ENCODE results near the gene CCDC194.

Gene CCDC194

GRCh38 chr19:17429641-17430113 lies 35.7 kb upstream of the CCDC194 start:
- DNase-seq (ENCODE audit: low spot score): no peak
- TF ChIP-seq, protein P1, sequence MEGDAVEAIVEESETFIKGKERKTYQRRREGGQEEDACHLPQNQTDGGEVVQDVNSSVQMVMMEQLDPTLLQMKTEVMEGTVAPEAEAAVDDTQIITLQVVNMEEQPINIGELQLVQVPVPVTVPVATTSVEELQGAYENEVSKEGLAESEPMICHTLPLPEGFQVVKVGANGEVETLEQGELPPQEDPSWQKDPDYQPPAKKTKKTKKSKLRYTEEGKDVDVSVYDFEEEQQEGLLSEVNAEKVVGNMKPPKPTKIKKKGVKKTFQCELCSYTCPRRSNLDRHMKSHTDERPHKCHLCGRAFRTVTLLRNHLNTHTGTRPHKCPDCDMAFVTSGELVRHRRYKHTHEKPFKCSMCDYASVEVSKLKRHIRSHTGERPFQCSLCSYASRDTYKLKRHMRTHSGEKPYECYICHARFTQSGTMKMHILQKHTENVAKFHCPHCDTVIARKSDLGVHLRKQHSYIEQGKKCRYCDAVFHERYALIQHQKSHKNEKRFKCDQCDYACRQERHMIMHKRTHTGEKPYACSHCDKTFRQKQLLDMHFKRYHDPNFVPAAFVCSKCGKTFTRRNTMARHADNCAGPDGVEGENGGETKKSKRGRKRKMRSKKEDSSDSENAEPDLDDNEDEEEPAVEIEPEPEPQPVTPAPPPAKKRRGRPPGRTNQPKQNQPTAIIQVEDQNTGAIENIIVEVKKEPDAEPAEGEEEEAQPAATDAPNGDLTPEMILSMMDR (IDR thresholded peaks at IDR 0.05; ENCODE audit: borderline replicate concordance, control extremely low read depth, extremely low read depth, insufficient read depth, missing control alignments): no peak
- in situ Hi-C loops (cut with MboI; ENCODE audit: low sequenced_read_pairs, unreplicated experiment): no loop called here

- peak; percentile 78 for DNase-seq (ENCODE audit: low spot score)
These were observed 30.9 kb upstream of the CCDC194 start for GRCh38 chr19:17424743-17425365.

GRCh38 chr19:17423429-17424208 lies 29.6 kb upstream of the CCDC194 start:
- TF ChIP-seq, protein P1 (IDR thresholded peaks at IDR 0.05; ENCODE audit: borderline replicate concordance, control extremely low read depth, extremely low read depth, insufficient read depth, missing control alignments): no peak
- no peak for DNase-seq (ENCODE audit: low spot score)
- in situ Hi-C loops (cut with MboI; ENCODE audit: low sequenced_read_pairs, unreplicated experiment): no loop called here

More at GRCh38 chr19:17424743-17425365, 30.9 kb upstream of the CCDC194 start:
- TF ChIP-seq, protein P1 (IDR thresholded peaks at IDR 0.05; ENCODE audit: borderline replicate concordance, control extremely low read depth, extremely low read depth, insufficient read depth, missing control alignments): peak; percentile 81
- in situ Hi-C loops (cut with MboI; ENCODE audit: low sequenced_read_pairs, unreplicated experiment): no loop called here

DNA sequence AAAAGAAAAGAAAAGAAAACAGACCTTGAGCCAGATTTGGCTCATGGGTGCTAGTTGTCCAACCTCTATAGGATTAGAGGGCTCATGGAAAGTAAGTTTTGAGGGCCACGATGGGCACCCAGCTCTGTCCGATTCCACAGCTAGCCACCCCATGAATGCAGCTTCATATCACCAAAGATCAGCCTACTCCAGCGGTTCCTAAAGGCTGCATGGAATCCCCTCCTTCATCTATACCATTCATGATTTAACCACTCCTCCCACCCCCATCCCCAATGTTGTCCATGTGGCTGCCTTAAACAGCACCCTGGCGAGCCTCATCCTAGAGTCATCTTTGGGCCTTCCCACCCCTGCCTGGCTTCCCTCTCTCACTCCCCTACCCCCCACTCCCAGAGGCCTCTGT lies 27.9 kb upstream of the CCDC194 start:
- TF ChIP-seq, protein P1 (IDR thresholded peaks at IDR 0.05; ENCODE audit: borderline replicate concordance, control extremely low read depth, extremely low read depth, insufficient read depth, missing control alignments): no peak
- no peak for DNase-seq (ENCODE audit: low spot score)
- in situ Hi-C loops (cut with MboI; ENCODE audit: low sequenced_read_pairs, unreplicated experiment): no loop called here

DNA sequence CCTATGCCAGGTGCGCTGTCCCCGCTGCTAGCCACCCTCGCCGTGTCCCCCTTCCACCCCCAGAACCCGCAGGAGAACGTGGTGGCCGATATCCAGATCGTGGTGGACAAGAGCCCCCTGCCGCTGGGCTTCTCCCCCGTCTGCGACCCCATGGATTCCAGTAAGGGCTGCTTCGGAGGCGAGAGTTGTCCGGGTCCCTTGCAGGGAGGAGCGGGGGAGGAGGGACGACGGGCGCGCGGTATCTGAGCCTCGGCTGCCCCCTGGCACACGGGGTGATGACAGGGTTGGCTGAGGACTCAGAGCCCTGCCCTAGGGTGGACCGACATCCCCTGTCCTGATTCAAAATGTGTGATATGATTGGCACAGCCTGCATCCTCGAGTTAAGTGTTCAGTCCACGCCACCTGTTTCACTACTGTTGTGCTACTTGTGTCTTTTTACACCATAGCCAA lies 26.5 kb upstream of the CCDC194 start:
- no peak for DNase-seq (ENCODE audit: low spot score)
- TF ChIP-seq, protein P1 (IDR thresholded peaks at IDR 0.05; ENCODE audit: borderline replicate concordance, control extremely low read depth, extremely low read depth, insufficient read depth, missing control alignments): no peak
- in situ Hi-C loops (cut with MboI; ENCODE audit: low sequenced_read_pairs, unreplicated experiment): no loop called here

DNA sequence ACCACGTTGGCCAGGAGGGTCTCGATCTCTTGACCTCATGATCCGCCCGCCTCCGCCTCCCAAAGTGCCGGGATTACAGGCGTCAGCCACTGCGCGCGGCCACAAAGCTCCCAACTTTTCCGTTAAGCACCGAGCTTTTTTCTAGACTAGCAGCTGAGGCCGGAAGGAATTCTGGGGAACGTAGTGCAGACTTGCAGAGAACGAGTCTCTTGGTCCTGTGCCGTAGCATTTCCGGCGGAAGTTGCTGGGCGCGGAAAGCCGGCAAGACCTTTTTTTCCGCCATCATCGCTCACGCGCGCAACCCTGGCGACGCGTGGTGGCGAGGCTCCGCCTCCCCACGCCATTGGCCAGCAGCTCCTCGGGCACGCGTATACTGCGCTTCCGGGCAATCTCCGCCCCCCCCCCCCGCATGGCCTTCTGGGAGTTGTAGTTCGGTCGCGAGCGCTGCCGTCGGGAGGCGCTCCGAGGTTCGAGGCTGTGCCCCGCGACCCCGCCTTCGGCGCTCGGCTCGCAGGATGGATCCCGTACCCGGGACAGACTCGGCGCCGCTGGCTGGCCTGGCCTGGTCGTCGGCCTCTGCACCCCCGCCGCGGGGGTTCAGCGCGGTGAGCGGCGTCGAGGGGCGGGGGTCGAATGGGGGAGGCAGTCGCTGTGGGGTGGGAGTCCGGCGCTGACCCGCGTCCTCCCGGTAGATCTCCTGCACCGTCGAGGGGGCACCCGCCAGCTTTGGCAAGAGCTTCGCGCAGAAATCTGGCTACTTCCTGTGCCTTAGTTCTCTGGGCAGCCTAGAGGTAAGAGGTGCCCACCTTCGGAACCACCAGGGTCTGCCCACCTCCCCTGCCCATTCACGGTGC lies 25.9 kb upstream of the CCDC194 start, which contains the start of gene MVB12A:
Gene MVB12A (plus strand): TSS at position 427 of the 854 bp plus-strand sequence. CDS start 89 bp downstream, at position 516.
- peak; percentile 99 for DNase-seq (ENCODE audit: low spot score)
- TF ChIP-seq, protein P1 (IDR thresholded peaks at IDR 0.05; ENCODE audit: borderline replicate concordance, control extremely low read depth, extremely low read depth, insufficient read depth, missing control alignments): no peak
- in situ Hi-C loops (cut with MboI; ENCODE audit: low sequenced_read_pairs, unreplicated experiment): no loop called here
